HG03575 (cell line): ENCODE measurements around the gene PRDM1.
A peak's percentile ranks its signal among the peaks of the same experiment; 100 is the strongest.
"Not testable (repeated sequence)": the region's sequence is repeated elsewhere in the genome, so short reads cannot be mapped to it uniquely, and the experiment has no call there.

Source experiments
- ATAC-seq: cut with Tn5 transposase; IDR thresholded peaks from one replicate; pipeline ENCODE4 v1.9.1; 2021; ENCODE audit not compliant: unreplicated experiment, insufficient number of reproducible peaks, low FRiP score; ENCODE audit errors: extremely low read depth

The PRDM1 gene

GRCh38 chr6:106128981-106129781 lies 43.0 kb downstream of the PRDM1 start:
- ATAC-seq = no peak

- ATAC-seq = no peak
These were observed 46.1 kb downstream of the PRDM1 start for GRCh38 chr6:106132153-106132698.

- ATAC-seq = no peak
These were observed 46.9 kb downstream of the PRDM1 start for GRCh38 chr6:106133040-106133439.

- no peak for ATAC-seq
These were observed 48.1 kb downstream of the PRDM1 start for GRCh38 chr6:106134087-106134770.

- ATAC-seq = no peak
These were observed 48.9 kb downstream of the PRDM1 start for GRCh38 chr6:106134906-106135634.

- ATAC-seq = no peak
These were observed 49.9 kb downstream of the PRDM1 start for GRCh38 chr6:106135911-106136571.

GRCh38 chr6:106136845-106137244 lies 50.7 kb downstream of the PRDM1 start:
- no peak for ATAC-seq

- no peak for ATAC-seq
These were observed 52.0 kb downstream of the PRDM1 start for GRCh38 chr6:106138151-106138550.

- ATAC-seq = peak; percentile 83
These were observed 55.5 kb downstream of the PRDM1 start for GRCh38 chr6:106141441-106142237.

GRCh38 chr6:106142876-106143431 lies 56.8 kb downstream of the PRDM1 start:
- no peak for ATAC-seq

- ATAC-seq = no peak
These were observed 57.5 kb downstream of the PRDM1 start for GRCh38 chr6:106143665-106144064.

GRCh38 chr6:106145144-106145543 lies 59.0 kb downstream of the PRDM1 start:
- ATAC-seq = no peak

GRCh38 chr6:106145741-106146227 lies 59.6 kb downstream of the PRDM1 start:
- ATAC-seq = no peak

GRCh38 chr6:106146852-106147351 lies 60.8 kb downstream of the PRDM1 start:
- no peak for ATAC-seq

- ATAC-seq = no peak
These were observed 61.3 kb downstream of the PRDM1 start for GRCh38 chr6:106147476-106147875.

- no peak for ATAC-seq
These were observed 63.4 kb downstream of the PRDM1 start for GRCh38 chr6:106149472-106150069.

- not testable (repeated sequence) for ATAC-seq
These were observed 66.3 kb downstream of the PRDM1 start for GRCh38 chr6:106152476-106152875.
